Measurements from ENCODE around the gene PKP2. TPM values are rescaled to one million over a fixed set of nuclear protein-coding genes. Genes with fewer than 3 reads are reported as not detected.

Gene PKP2
- total RNA-seq, 1 donor from 2014 or later = 428 TPM

DNA sequence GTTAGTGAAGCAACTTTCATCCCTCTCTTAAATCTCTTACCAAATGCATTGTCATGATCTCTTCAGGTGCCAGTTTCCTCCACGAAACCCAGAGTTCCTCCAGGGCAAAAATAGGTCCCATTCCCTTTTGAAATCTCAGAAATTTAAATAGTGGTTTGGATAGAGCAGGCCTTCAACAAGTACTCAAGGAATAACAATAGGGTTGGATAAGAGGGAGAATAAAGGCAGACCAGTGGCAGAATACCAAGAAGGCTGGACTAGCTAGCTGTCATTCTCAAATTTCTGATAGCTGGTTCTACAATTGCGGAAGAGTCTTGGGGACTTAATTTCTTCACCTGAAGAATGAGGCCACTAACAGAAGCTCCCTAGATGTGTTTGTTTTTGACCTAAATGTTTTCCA is 62.5 kb downstream of the PKP2 start:
- peaks cover 34% of the 10 kb centered on the region for H3K4me1 ChIP-seq
- H3K4me3 ChIP-seq = no peak overlapping the region
- DNase-seq = no peak
- TF ChIP-seq, protein P1, sequence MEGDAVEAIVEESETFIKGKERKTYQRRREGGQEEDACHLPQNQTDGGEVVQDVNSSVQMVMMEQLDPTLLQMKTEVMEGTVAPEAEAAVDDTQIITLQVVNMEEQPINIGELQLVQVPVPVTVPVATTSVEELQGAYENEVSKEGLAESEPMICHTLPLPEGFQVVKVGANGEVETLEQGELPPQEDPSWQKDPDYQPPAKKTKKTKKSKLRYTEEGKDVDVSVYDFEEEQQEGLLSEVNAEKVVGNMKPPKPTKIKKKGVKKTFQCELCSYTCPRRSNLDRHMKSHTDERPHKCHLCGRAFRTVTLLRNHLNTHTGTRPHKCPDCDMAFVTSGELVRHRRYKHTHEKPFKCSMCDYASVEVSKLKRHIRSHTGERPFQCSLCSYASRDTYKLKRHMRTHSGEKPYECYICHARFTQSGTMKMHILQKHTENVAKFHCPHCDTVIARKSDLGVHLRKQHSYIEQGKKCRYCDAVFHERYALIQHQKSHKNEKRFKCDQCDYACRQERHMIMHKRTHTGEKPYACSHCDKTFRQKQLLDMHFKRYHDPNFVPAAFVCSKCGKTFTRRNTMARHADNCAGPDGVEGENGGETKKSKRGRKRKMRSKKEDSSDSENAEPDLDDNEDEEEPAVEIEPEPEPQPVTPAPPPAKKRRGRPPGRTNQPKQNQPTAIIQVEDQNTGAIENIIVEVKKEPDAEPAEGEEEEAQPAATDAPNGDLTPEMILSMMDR (IDR thresholded peaks at IDR 0.05; ENCODE audit: borderline replicate concordance) = no peak
- H3K36me3 ChIP-seq = peaks cover 18% of the 10 kb centered on the region
- no peaks in the 10 kb centered on the region for H3K9me3 ChIP-seq (replicated peaks)
- intact Hi-C loops (cut with micrococcal nuclease) = no loop called here
- no peaks in the 10 kb centered on the region for H3K27me3 ChIP-seq (ENCODE audit: low read depth)
- peak overlapping the region; percentile 47 for H3K27ac ChIP-seq (replicated peaks)

DNA sequence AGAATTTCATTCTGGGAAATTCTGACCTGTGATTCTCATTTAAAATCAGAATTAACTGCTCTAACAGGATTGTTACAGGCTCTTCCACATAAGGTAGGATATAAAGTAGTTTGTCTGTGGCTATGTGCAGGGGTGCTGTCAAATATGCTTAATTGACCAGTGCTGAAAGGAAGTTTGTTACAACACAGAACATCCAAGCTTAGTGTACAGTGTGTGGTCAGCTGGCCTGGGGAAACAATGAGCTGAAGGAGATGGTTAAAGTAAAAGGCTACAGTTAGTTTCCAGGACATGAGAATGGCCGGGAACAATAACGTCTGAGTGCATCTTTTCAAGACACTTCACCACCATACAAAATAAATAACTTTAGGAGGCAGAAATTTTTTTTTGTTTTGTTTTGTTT is 68.0 kb downstream of the PKP2 start:
- Histone ChIP-seq H3K4me3 (no peak overlapping the region), H3K4me1 (peaks cover 48% of the 10 kb centered on the region), H3K27me3 (ENCODE audit: low read depth) (no peaks in the 10 kb centered on the region), H3K27ac (replicated peaks) (peak overlapping the region; percentile 85), H3K36me3 (peaks cover 6% of the 10 kb centered on the region), H3K9me3 (replicated peaks) (no peaks in the 10 kb centered on the region)
- no peak for DNase-seq
- TF ChIP-seq, protein P1 (IDR thresholded peaks at IDR 0.05; ENCODE audit: borderline replicate concordance) = no peak
- intact Hi-C loops (cut with micrococcal nuclease) = no loop called here

DNA sequence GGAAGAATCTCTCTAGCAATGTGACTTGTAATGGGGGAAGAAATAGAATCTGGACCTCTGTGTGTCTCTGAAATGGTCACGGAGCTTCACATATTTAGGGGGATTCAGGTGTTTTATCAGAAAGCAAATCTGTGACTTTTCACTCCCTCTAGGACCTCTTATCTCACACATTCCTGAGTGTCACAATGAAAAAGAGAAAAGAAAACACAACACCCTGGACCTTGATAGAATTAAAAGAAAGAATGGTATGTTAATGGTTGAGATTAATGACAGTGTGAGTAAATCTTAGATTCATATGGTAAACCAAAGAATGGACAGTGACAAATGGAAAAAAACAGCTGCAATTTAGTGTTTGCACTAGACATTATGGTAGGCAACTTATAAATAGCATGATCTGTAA is 68.5 kb downstream of the PKP2 start:
- H3K27me3 ChIP-seq (ENCODE audit: low read depth) = no peaks in the 10 kb centered on the region
- no peaks in the 10 kb centered on the region for H3K9me3 ChIP-seq (replicated peaks)
- TF ChIP-seq, protein P1 (IDR thresholded peaks at IDR 0.05; ENCODE audit: borderline replicate concordance) = no peak
- H3K4me3 ChIP-seq = peak overlapping the region; percentile 11
- DNase-seq = no peak
- H3K36me3 ChIP-seq = peaks cover 9% of the 10 kb centered on the region
- H3K27ac ChIP-seq (replicated peaks) = peak overlapping the region; percentile 85
- peaks cover 53% of the 10 kb centered on the region for H3K4me1 ChIP-seq
- intact Hi-C loops (cut with micrococcal nuclease) = no loop called here

DNA sequence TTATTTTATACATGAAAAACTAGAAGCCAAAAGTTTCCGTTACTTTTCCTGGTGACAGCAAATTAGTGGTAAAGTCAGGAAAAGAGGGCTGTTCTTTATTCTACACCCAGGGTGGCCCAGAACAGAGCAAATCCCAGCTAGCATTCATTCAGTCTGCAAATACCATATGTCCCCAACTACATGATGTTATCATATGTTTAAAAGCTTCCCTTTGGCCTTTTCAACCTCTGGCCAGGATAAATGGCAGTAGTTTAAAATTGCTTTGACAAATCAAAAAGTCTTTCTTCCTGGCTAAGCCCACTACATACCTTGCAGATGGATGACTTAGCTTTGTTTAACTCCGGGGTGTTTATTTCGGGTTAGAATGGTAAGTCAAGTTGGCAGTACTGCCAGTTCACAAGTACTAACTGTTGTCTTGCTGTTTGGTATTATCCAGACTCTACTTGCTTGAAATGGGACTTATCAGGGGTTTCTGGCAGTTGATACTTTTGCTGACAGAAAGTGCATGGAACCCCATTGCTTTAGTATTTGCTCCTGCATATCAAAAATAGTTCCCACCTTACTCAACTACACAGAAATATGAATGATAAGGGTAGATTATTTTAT is 69.7 kb downstream of the PKP2 start:
- Histone ChIP-seq H3K4me1 (peaks cover 62% of the 10 kb centered on the region), H3K27ac (replicated peaks) (peak overlapping the region; percentile 85), H3K9me3 (replicated peaks) (no peaks in the 10 kb centered on the region), H3K4me3 (peak overlapping the region; percentile 29), H3K36me3 (peaks cover 15% of the 10 kb centered on the region), H3K27me3 (ENCODE audit: low read depth) (no peaks in the 10 kb centered on the region)
- no peak for DNase-seq
- TF ChIP-seq, protein P1 (IDR thresholded peaks at IDR 0.05; ENCODE audit: borderline replicate concordance) = no peak
- intact Hi-C loops (cut with micrococcal nuclease) = no loop called here

DNA sequence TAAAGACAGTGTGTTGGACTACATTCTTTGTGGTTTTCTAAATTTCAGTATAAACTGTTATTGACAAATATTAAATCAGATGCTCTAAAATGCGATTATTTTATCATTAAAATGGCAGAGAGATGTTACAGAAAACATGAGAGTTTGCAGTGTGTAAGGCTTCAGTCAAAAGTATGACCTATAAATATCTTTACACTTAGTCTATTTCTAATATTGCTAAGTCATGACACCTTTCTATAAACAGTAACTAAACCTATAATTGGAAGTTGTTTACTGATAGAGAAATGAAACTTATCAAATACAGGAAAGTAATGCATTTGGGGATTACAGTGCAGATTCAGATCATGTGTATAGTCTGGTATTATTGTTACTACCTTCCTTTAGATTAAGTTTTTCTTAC is 72.0 kb downstream of the PKP2 start:
- Histone ChIP-seq H3K4me1 (peaks cover 50% of the 10 kb centered on the region), H3K36me3 (peaks cover 22% of the 10 kb centered on the region), H3K9me3 (replicated peaks) (no peaks in the 10 kb centered on the region), H3K27me3 (ENCODE audit: low read depth) (no peaks in the 10 kb centered on the region), H3K27ac (replicated peaks) (peak overlapping the region; percentile 85), H3K4me3 (no peak overlapping the region)
- no peak for DNase-seq
- TF ChIP-seq, protein P1 (IDR thresholded peaks at IDR 0.05; ENCODE audit: borderline replicate concordance) = no peak
- intact Hi-C loops (cut with micrococcal nuclease) = no loop called here
